ENCODE results near the gene GPC1. TPM values are rescaled to one million over a fixed set of nuclear protein-coding genes. Genes with fewer than 3 reads are reported as not detected.

GPC1 gene
- total RNA-seq, 1 experiment from 2014 or later: 38.9 TPM

GRCh38 chr2:240458900-240459391, 23.5 kb downstream of the GPC1 start:
- H3K4me3 Mint-ChIP-seq (ENCODE audit: unreplicated experiment): no peak overlapping the region
- peaks cover 18% of the 10 kb centered on the region for H3K36me3 Mint-ChIP-seq (ENCODE audit: insufficient read depth, unreplicated experiment)
- H3K27me3 Mint-ChIP-seq (ENCODE audit: insufficient read depth, unreplicated experiment): no peaks in the 10 kb centered on the region
- H3K9me3 Mint-ChIP-seq (ENCODE audit: unreplicated experiment): no peaks in the 10 kb centered on the region
- intact Hi-C loops (cut with micrococcal nuclease): no loop called here
- H3K4me1 Mint-ChIP-seq (ENCODE audit: insufficient read depth, unreplicated experiment): no peaks in the 10 kb centered on the region
- POLR2A ChIA-PET: no interaction called here
- BruUV-seq (replicated peaks): no TSS peak
- CTCF ChIA-PET: interaction anchor here (0.6 kb wide), 1 partner anchor 403 kb away, joined by 3 read pairs; no protein-coding TSS in a partner anchor
- TF ChIP-seq CTCF (IDR thresholded peaks at IDR 0.05; ENCODE audit: unreplicated experiment): no peak
- H3K27ac Mint-ChIP-seq (ENCODE audit: low read depth, unreplicated experiment): no peak overlapping the region
- DNase-seq (ENCODE audit: unreplicated experiment): no peak

GRCh38 chr2:240459401-240460252, 24.2 kb downstream of the GPC1 start:
- BruUV-seq (replicated peaks): no TSS peak
- DNase-seq (ENCODE audit: unreplicated experiment): no peak
- Mint-ChIP-seq H3K36me3 (ENCODE audit: insufficient read depth, unreplicated experiment) (peaks cover 19% of the 10 kb centered on the region), H3K27ac (ENCODE audit: low read depth, unreplicated experiment) (no peak overlapping the region), H3K4me1 (ENCODE audit: insufficient read depth, unreplicated experiment) (no peaks in the 10 kb centered on the region), H3K4me3 (ENCODE audit: unreplicated experiment) (no peak overlapping the region), H3K27me3 (ENCODE audit: insufficient read depth, unreplicated experiment) (no peaks in the 10 kb centered on the region), H3K9me3 (ENCODE audit: unreplicated experiment) (no peaks in the 10 kb centered on the region)
- ChIA-PET CTCF (interaction anchor here (0.6 kb wide), 2 partner anchors 129 to 402 kb away, joined by 3 read pairs; no protein-coding TSS in a partner anchor), POLR2A (interaction anchor here (0.7 kb wide), 1 partner anchor 16 kb away, joined by 4 read pairs; no protein-coding TSS in a partner anchor)
- TF ChIP-seq CTCF (IDR thresholded peaks at IDR 0.05; ENCODE audit: unreplicated experiment): no peak
- intact Hi-C loops (cut with micrococcal nuclease): no loop called here

GRCh38 chr2:240460253-240460711, 24.8 kb downstream of the GPC1 start:
- POLR2A ChIA-PET: interaction anchor here (0.7 kb wide), 1 partner anchor 15 kb away, joined by 4 read pairs; no protein-coding TSS in a partner anchor
- peaks cover 25% of the 10 kb centered on the region for H3K36me3 Mint-ChIP-seq (ENCODE audit: insufficient read depth, unreplicated experiment)
- intact Hi-C loops (cut with micrococcal nuclease): no loop called here
- H3K4me1 Mint-ChIP-seq (ENCODE audit: insufficient read depth, unreplicated experiment): no peaks in the 10 kb centered on the region
- H3K4me3 Mint-ChIP-seq (ENCODE audit: unreplicated experiment): no peak overlapping the region
- CTCF ChIA-PET: interaction anchor here (0.8 kb wide), 1 partner anchor 16 kb away, joined by 3 read pairs; no protein-coding TSS in a partner anchor
- H3K9me3 Mint-ChIP-seq (ENCODE audit: unreplicated experiment): no peaks in the 10 kb centered on the region
- TF ChIP-seq CTCF (IDR thresholded peaks at IDR 0.05; ENCODE audit: unreplicated experiment): no peak
- H3K27me3 Mint-ChIP-seq (ENCODE audit: insufficient read depth, unreplicated experiment): no peaks in the 10 kb centered on the region
- DNase-seq (ENCODE audit: unreplicated experiment): no peak
- no TSS peak for BruUV-seq (replicated peaks)
- H3K27ac Mint-ChIP-seq (ENCODE audit: low read depth, unreplicated experiment): no peak overlapping the region

DNA sequence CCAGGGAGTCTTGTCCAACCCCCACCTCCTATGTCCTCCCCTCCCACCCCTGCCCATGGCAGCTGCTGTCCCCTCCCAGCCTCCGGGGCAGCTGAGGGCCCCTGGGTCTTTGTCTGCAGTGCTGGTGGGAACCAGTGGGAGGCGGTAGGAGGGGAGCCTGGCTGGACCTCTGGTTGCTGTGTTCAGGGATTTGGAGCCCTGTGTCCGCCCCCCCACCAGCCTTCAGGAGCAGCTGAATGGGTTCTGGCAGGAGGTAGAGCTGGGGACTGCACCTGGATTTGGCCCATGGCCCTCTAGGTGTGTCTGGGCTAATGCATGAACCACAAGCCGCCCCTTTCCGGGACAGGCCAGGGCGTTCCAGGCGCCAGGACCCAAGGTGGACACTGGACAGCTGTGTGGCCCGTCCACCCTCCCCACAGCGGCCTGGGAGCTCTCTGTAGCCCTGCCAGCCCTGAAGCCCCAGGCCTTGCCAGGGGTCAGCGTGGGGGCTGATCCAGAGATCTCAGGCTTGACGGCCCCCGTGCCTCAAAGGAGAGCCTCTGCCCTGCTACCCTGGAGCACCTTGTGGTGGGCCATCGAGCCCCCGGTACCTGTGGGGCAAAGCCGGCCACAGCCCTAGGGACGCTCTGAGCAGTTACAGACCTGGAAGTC, 25.4 kb downstream of the GPC1 start:
- POLR2A ChIA-PET: no interaction called here
- H3K27me3 Mint-ChIP-seq (ENCODE audit: insufficient read depth, unreplicated experiment): no peaks in the 10 kb centered on the region
- no TSS peak for BruUV-seq (replicated peaks)
- no peaks in the 10 kb centered on the region for H3K9me3 Mint-ChIP-seq (ENCODE audit: unreplicated experiment)
- no peak for DNase-seq (ENCODE audit: unreplicated experiment)
- no peaks in the 10 kb centered on the region for H3K4me1 Mint-ChIP-seq (ENCODE audit: insufficient read depth, unreplicated experiment)
- intact Hi-C loops (cut with micrococcal nuclease): no loop called here
- peak; percentile 12 for TF ChIP-seq CTCF (IDR thresholded peaks at IDR 0.05; ENCODE audit: unreplicated experiment)
- H3K36me3 Mint-ChIP-seq (ENCODE audit: insufficient read depth, unreplicated experiment): peaks cover 27% of the 10 kb centered on the region
- no peak overlapping the region for H3K27ac Mint-ChIP-seq (ENCODE audit: low read depth, unreplicated experiment)
- CTCF ChIA-PET: interaction anchor here (0.8 kb wide), 1 partner anchor 17 kb away, joined by 3 read pairs; no protein-coding TSS in a partner anchor
- no peak overlapping the region for H3K4me3 Mint-ChIP-seq (ENCODE audit: unreplicated experiment)

All from MCF 10A (cell line).